ENCODE data around the gene NRXN2.

The NRXN2 gene

GRCh38 chr11:64754919-64755662 is 32.1 kb upstream of the NRXN2 start:
- H3K4me3 Mint-ChIP-seq, result no peak overlapping the region
- no peak for ATAC-seq (replicated peaks)
- peaks cover 12 to 20% of the 10 kb centered on the region in 2 donors for H3K4me1 Mint-ChIP-seq (ENCODE audit: low read depth in 2 of 2)
- H3K36me3 Mint-ChIP-seq (ENCODE audit: insufficient read depth), result peaks cover 59% of the 10 kb centered on the region
- no peak for DNase-seq
- H3K27ac Mint-ChIP-seq, result no peak overlapping the region
- no peaks in the 10 kb centered on the region for H3K27me3 Mint-ChIP-seq
- no peaks in the 10 kb centered on the region for H3K9me3 Mint-ChIP-seq

DNA sequence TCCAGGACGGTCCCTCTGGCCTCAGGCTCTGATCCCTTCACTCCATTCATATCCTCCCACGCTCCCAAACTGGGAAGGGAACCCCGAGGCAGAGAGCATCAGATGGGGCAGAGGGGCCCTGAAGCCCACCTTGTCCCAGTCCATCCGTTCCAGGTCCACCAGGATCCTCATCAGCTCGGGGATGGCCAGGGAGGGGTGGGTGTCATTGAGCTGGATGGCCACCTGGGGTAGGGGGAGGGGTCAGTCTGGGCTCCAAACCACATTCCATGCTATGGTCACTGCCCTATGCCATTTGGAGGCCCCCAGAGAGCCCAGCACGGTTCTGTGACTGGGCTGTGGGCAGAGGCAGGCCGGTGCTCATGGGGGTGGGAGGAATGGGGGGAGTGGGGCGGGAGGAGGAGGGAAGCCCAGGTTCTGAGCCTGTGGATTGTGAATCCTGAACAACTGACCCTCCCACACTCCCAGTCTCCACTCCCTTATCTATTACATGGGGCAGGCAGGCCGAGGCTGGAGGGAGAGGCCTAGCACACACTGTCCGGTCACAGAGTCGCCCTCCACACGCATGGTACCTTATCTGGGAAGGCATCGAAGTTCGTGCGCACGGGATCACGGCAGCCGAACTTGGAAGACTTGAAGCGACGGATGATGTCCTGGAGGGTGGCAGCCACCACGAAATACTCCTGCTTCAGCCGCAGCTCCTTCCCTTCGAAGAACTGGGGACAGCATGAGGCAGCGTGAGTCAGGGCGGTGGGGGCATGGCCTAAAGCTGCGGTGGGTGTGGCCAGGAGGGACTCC is 31.3 kb upstream of the NRXN2 start:
- H3K27ac Mint-ChIP-seq, result no peak overlapping the region
- no peaks in the 10 kb centered on the region for H3K9me3 Mint-ChIP-seq
- DNase-seq, result no peak
- H3K4me3 Mint-ChIP-seq, result no peak overlapping the region
- peaks cover 10 to 12% of the 10 kb centered on the region in 2 donors for H3K4me1 Mint-ChIP-seq (ENCODE audit: low read depth in 2 of 2)
- H3K27me3 Mint-ChIP-seq, result no peaks in the 10 kb centered on the region
- no peak for ATAC-seq (replicated peaks)
- peaks cover 51% of the 10 kb centered on the region for H3K36me3 Mint-ChIP-seq (ENCODE audit: insufficient read depth)

- Mint-ChIP-seq H3K9me3 (no peaks in the 10 kb centered on the region), H3K36me3 (ENCODE audit: insufficient read depth) (peaks cover 49% of the 10 kb centered on the region), H3K4me1 (ENCODE audit: low read depth in 2 of 2) (peaks cover 8 to 12% of the 10 kb centered on the region in 2 donors), H3K27ac (no peak overlapping the region), H3K27me3 (no peaks in the 10 kb centered on the region), H3K4me3 (no peak overlapping the region)
- no peak for ATAC-seq (replicated peaks)
- no peak for DNase-seq
Measured at GRCh38 chr11:64753380-64754123, 30.6 kb upstream of the NRXN2 start.

DNA sequence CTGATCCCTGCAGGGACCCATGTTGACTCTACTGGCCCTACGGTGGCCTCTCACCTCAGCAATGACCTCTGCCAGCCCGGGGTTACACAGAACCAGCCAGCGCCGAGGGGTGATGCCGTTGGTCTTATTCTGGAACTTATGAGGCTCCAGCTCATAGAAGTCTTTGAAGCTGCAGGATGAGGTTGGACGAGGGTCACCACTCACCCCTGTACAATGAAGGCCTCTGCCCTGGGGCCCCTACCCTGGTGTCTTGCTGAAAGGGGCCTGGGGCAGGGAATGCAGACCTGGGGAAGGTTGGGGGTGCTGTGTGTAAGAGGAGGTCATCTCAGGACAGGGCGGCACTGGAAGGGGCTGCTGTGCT is 30.0 kb upstream of the NRXN2 start:
- no peak overlapping the region for H3K27ac Mint-ChIP-seq
- H3K27me3 Mint-ChIP-seq, result no peaks in the 10 kb centered on the region

GRCh38 chr11:64752175-64752970 is 29.4 kb upstream of the NRXN2 start:
- ATAC-seq (replicated peaks) (no peak), DNase-seq (no peak)
- H3K9me3 Mint-ChIP-seq, result no peaks in the 10 kb centered on the region
- H3K36me3 Mint-ChIP-seq (ENCODE audit: insufficient read depth), result peaks cover 42% of the 10 kb centered on the region
- H3K4me1 Mint-ChIP-seq (ENCODE audit: low read depth in 2 of 2), result peaks cover 13 to 14% of the 10 kb centered on the region in 2 donors
- no peaks in the 10 kb centered on the region for H3K27me3 Mint-ChIP-seq
- H3K4me3 Mint-ChIP-seq, result no peak overlapping the region
- H3K27ac Mint-ChIP-seq, result no peak overlapping the region

More for the DNA sequence above, 30.0 kb upstream of the NRXN2 start:
- Mint-ChIP-seq H3K9me3 (no peaks in the 10 kb centered on the region), H3K36me3 (ENCODE audit: insufficient read depth) (peaks cover 44% of the 10 kb centered on the region), H3K4me1 (ENCODE audit: low read depth in 2 of 2) (peaks cover 11 to 15% of the 10 kb centered on the region in 2 donors), H3K4me3 (no peak overlapping the region)
- no peak for DNase-seq
- no peak for ATAC-seq (replicated peaks)

DNA sequence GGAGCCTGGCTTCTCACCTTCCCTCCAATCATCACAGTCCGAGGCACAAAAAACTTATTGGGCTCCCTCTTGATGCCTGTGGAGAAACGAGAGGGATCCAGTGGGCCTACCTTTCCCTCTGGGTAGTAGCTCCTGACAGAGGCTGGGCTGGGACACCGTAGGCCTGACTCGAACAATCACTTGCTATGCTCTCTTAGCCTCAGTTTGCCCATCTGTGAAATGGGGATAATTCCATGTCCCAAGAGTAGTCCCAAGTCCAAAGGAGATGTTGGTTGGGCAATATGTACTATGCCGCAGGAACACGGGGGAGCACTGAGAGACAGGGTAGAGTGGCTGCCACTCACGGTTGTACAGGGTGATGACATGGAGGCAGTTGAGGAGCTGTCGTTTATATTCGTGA is 28.6 kb upstream of the NRXN2 start:
- no peaks in the 10 kb centered on the region for H3K9me3 Mint-ChIP-seq
- H3K27ac Mint-ChIP-seq, result peak overlapping the region in 1 of 2 donors; percentile 47
- H3K4me1 Mint-ChIP-seq (ENCODE audit: low read depth in 2 of 2), result peaks cover 15 to 16% of the 10 kb centered on the region in 2 donors
- ATAC-seq (replicated peaks) (no peak), DNase-seq (no peak)
- H3K36me3 Mint-ChIP-seq (ENCODE audit: insufficient read depth), result peaks cover 41% of the 10 kb centered on the region
- no peak overlapping the region for H3K4me3 Mint-ChIP-seq
- H3K27me3 Mint-ChIP-seq, result no peaks in the 10 kb centered on the region

- peaks cover 19% of the 10 kb centered on the region in 2 donors for H3K4me1 Mint-ChIP-seq (ENCODE audit: low read depth in 2 of 2)
- H3K27ac Mint-ChIP-seq, result peak overlapping the region in 1 of 2 donors; percentile 47
- ATAC-seq (replicated peaks) (no peak), DNase-seq (no peak)
- no peaks in the 10 kb centered on the region for H3K9me3 Mint-ChIP-seq
- peaks cover 37% of the 10 kb centered on the region for H3K36me3 Mint-ChIP-seq (ENCODE audit: insufficient read depth)
- no peak overlapping the region for H3K4me3 Mint-ChIP-seq
- H3K27me3 Mint-ChIP-seq, result no peaks in the 10 kb centered on the region
Measured at GRCh38 chr11:64751136-64751535, 28.1 kb upstream of the NRXN2 start.

DNA sequence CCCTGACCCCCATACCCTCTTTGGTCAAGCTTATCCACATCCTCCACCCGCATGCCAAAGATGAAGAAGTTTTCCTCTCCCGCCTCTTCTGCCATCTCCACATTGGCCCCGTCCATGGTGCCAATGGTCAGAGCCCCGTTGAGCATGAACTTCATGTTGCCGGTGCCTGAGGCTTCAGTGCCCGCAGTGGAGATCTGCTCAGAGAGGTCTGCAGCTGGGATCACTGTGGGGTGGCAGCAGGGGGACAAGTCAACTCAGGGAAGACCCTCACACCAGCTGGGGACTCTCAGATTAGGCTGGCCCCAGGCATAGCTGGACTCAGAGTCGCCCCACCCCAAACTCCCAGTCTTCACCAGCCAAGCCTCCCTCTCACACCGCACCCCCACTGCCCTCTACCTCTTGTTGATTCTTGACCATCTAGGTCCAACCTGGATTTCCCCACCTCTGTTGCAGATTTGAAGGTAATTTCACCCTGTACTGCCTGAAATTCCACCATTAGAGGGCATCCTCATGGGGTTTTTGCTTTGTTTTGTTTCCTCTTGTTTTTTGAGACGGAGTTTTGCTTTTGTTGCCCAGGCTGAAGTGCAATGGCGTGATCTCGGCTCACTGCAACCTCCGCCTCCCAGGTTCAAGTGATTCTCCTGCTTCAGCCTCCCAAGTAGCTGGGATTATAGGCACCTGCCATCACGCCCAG is 27.5 kb upstream of the NRXN2 start:
- no peak for ATAC-seq (replicated peaks)
- H3K9me3 Mint-ChIP-seq, result no peaks in the 10 kb centered on the region
- no peak overlapping the region for H3K4me3 Mint-ChIP-seq
- H3K36me3 Mint-ChIP-seq (ENCODE audit: insufficient read depth), result peaks cover 38% of the 10 kb centered on the region
- H3K27ac Mint-ChIP-seq, result peak overlapping the region; percentile 19 to 47
- no peaks in the 10 kb centered on the region for H3K27me3 Mint-ChIP-seq
- H3K4me1 Mint-ChIP-seq (ENCODE audit: low read depth in 2 of 2), result peaks cover 21 to 23% of the 10 kb centered on the region in 2 donors
- DNase-seq, result no peak

DNA sequence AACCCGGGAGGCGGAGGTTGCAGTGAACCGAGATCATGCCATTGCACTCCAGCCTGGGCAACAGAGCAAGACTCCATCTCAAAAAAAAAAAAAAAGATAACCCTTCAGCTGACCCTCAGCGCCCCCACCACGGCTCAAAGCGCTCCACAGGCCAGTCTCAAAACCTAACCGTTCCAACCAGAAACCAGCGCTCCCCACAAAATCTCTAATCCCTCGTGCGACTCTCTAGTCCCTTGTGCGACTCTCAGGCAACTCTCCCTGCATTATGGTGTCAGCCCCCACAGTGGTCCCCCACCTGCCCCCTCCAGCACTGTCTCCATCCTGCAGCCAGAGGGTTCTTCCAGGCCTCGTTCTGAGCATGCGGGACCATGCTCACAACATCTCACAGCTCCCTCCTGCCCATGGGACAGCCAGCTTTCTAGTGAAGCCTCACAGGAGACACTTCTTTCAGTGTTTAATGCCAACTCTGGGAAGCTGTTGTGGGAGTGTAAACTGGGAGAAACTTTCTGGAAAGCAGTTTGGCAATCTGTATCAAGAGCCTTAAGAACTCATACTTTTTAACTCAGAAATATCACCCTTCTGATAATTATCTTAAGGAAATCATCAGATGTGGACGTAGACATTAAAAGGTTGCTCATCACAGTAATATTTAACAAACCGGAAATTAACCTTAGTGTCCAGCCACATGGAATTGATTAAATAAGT is 25.1 kb upstream of the NRXN2 start:
- DNase-seq, result no peak
- Mint-ChIP-seq H3K4me3 (peak overlapping the region in 1 of 2 donors; percentile 39), H3K27ac (peak overlapping the region in 1 of 2 donors; percentile 87), H3K27me3 (no peaks in the 10 kb centered on the region), H3K9me3 (no peaks in the 10 kb centered on the region), H3K4me1 (ENCODE audit: low read depth in 2 of 2) (peaks cover 26 to 37% of the 10 kb centered on the region in 2 donors), H3K36me3 (ENCODE audit: insufficient read depth) (peaks cover 45% of the 10 kb centered on the region)
- ATAC-seq (replicated peaks), result no peak

DNA sequence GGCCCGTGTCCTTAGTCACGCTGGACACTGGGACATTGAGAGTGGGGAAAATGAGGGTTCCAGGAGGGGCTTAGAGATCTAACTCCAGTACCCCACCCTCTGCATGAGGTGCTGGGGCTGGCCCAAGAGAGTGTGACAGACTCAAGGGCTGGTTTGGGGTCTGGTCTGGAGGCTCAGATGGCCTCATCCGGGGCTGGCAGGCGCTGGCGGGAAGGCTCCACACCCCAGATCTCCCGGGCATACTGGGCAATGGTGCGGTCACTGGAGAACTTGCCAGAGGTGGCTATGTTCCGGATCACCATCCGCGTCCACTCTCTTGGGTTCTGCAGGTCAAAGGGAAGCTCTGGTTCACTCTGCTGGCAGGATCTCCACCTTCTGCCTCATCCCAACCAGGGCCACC is 23.5 kb upstream of the NRXN2 start:
- DNase-seq (no peak), ATAC-seq (replicated peaks) (no peak)
- Mint-ChIP-seq H3K4me3 (peak overlapping the region; percentile 93 to 95), H3K36me3 (ENCODE audit: insufficient read depth) (peaks cover 48% of the 10 kb centered on the region), H3K9me3 (no peaks in the 10 kb centered on the region), H3K27me3 (no peaks in the 10 kb centered on the region), H3K27ac (peak overlapping the region; percentile 63 to 97), H3K4me1 (ENCODE audit: low read depth in 2 of 2) (peaks cover 31 to 39% of the 10 kb centered on the region in 2 donors)

- DNase-seq (peak; percentile 85 to 86 (median 85)), ATAC-seq (replicated peaks) (peak; percentile 57)
- H3K27ac Mint-ChIP-seq, result peak overlapping the region; percentile 97
- peaks cover 33 to 46% of the 10 kb centered on the region in 2 donors for H3K4me1 Mint-ChIP-seq (ENCODE audit: low read depth in 2 of 2)
- peaks cover 53% of the 10 kb centered on the region for H3K36me3 Mint-ChIP-seq (ENCODE audit: insufficient read depth)
- H3K4me3 Mint-ChIP-seq, result peak overlapping the region; percentile 93 to 95
- H3K27me3 Mint-ChIP-seq, result no peaks in the 10 kb centered on the region
- no peaks in the 10 kb centered on the region for H3K9me3 Mint-ChIP-seq
Measured at GRCh38 chr11:64745521-64746328, 22.7 kb upstream of the NRXN2 start.

All from effector memory CD8-positive, alpha-beta T cell (primary cell).